H9 (cell line): ENCODE results near the gene SNAPC5. TPM values are rescaled to one million over a fixed set of nuclear protein-coding genes. Genes with fewer than 3 reads are reported as not detected.

Source experiments
- DNase-seq: peaks from one replicate; pipeline ENCODE4 v3.0.0-alpha.2; 2017
- H2AFZ ChIP-seq: one replicate; pipeline ENCODE4 v1.6.1; 2013; ENCODE audit warnings: mild to moderate bottlenecking, low read length, control low read depth, moderate library complexity
- H2AK5ac ChIP-seq: 2 replicates; pipeline ENCODE4 v1.6.1; 2013; ENCODE audit warnings: low read length, control low read depth, mixed read lengths; ENCODE audit not compliant: insufficient read length
- H2BK120ac ChIP-seq: one replicate; pipeline ENCODE4 v1.6.1; 2013; ENCODE audit warnings: low read depth, mild to moderate bottlenecking, low read length, control low read depth, inconsistent platforms; ENCODE audit not compliant: poor library complexity, severe bottlenecking
- H2BK12ac ChIP-seq: 2 replicates; pipeline ENCODE4 v1.6.1; 2013; ENCODE audit warnings: low read length, control low read depth, mixed read lengths, low read depth; ENCODE audit not compliant: insufficient read length
- H2BK15ac ChIP-seq: 2 replicates; pipeline ENCODE4 v1.6.1; 2013; ENCODE audit warnings: low read depth, low read length, control low read depth
- H2BK20ac ChIP-seq: one replicate; pipeline ENCODE4 v1.6.1; 2013; ENCODE audit warnings: low read depth, mild to moderate bottlenecking, low read length, control low read depth, inconsistent platforms; ENCODE audit not compliant: poor library complexity, severe bottlenecking
- H2BK5ac ChIP-seq: 2 replicates; pipeline ENCODE4 v1.6.1; 2013; ENCODE audit warnings: low read length, control low read depth, mixed read lengths; ENCODE audit not compliant: insufficient read length
- H3K14ac ChIP-seq: 2 replicates; pipeline ENCODE4 v1.6.1; 2013; ENCODE audit warnings: low read length, control low read depth; ENCODE audit not compliant: insufficient read depth
- H3K18ac ChIP-seq: 2 replicates; pipeline ENCODE4 v1.6.1; 2013; ENCODE audit warnings: low read depth, mild to moderate bottlenecking, mixed read lengths, low read length, control low read depth; ENCODE audit not compliant: insufficient read length
- H3K23ac ChIP-seq: 2 replicates; pipeline ENCODE4 v1.6.1; 2013; ENCODE audit warnings: low read length, control low read depth, mixed read lengths, low read depth; ENCODE audit not compliant: insufficient read length
- H3K23me2 ChIP-seq: 2 replicates; pipeline ENCODE4 v1.6.1; 2013; ENCODE audit warnings: low read depth, mild to moderate bottlenecking, mixed read lengths, low read length, control low read depth; ENCODE audit not compliant: insufficient read length, poor library complexity, severe bottlenecking
- H3K27ac ChIP-seq: 2 replicates; pipeline ENCODE4 v1.5.1; 2013; ENCODE audit warnings: low read length, control low read depth, mixed read lengths, low read depth; ENCODE audit not compliant: insufficient read length
- H3K27me3 ChIP-seq: 2 replicates; pipeline ENCODE4 v1.6.1; 2013; ENCODE audit warnings: low read length, control low read depth, inconsistent platforms; ENCODE audit not compliant: insufficient read depth
- H3K4ac ChIP-seq: 2 replicates; pipeline ENCODE4 v1.6.1; 2013; ENCODE audit warnings: low read depth, mild to moderate bottlenecking, control low read depth, inconsistent platforms, low read length, moderate library complexity
- H3K4me1 ChIP-seq: 2 replicates; pipeline ENCODE4 v1.6.1; 2013; ENCODE audit warnings: low read length, control low read depth, inconsistent platforms; ENCODE audit not compliant: insufficient read depth
- H3K4me2 ChIP-seq: 2 replicates; pipeline ENCODE4 v1.6.1; 2013; ENCODE audit warnings: low read length, control low read depth, mixed read lengths; ENCODE audit not compliant: insufficient read length, insufficient read depth
- H3K56ac ChIP-seq: 2 replicates; pipeline ENCODE4 v1.6.1; 2013; ENCODE audit warnings: low read depth, mild to moderate bottlenecking, mixed read lengths, low read length, control low read depth; ENCODE audit not compliant: insufficient read length
- H3K79me1 ChIP-seq: 2 replicates; pipeline ENCODE4 v1.6.1; 2013; ENCODE audit warnings: low read depth, mild to moderate bottlenecking, moderate library complexity, low read length, control low read depth, inconsistent platforms; ENCODE audit not compliant: insufficient read depth, poor library complexity, severe bottlenecking
- H3K79me2 ChIP-seq: 2 replicates; pipeline ENCODE4 v1.6.1; 2013; ENCODE audit warnings: low read length, control low read depth, inconsistent platforms; ENCODE audit not compliant: insufficient read depth
- H3K9ac ChIP-seq: 2 replicates; pipeline ENCODE4 v1.6.1; 2013; ENCODE audit warnings: low read length, control low read depth, mixed read lengths; ENCODE audit not compliant: insufficient read length; ENCODE audit errors: extremely low read depth
- H3K9me3 ChIP-seq: one replicate; pipeline ENCODE4 v1.6.1; 2013; ENCODE audit warnings: low read depth, low read length, inconsistent platforms; ENCODE audit not compliant: control insufficient read depth
- H3T11ph ChIP-seq: one replicate; pipeline ENCODE4 v1.6.1; 2013; ENCODE audit warnings: mild to moderate bottlenecking, low read length, control low read depth, inconsistent platforms
- H4K20me1 ChIP-seq: one replicate; pipeline ENCODE4 v1.6.1; 2013; ENCODE audit not compliant: control insufficient read depth, insufficient read length, insufficient read depth
- H4K5ac ChIP-seq: 2 replicates; pipeline ENCODE4 v1.6.1; 2013; ENCODE audit warnings: low read depth, mild to moderate bottlenecking, mixed read lengths, low read length, control low read depth; ENCODE audit not compliant: insufficient read length
- H4K8ac ChIP-seq: replicated peaks from 2 replicates; pipeline ENCODE4 v1.6.1; 2013; ENCODE audit warnings: low read length, control low read depth, mixed read lengths, low read depth; ENCODE audit not compliant: insufficient read length
- H4K91ac ChIP-seq: 2 replicates; pipeline ENCODE4 v1.6.1; 2013; ENCODE audit warnings: low read depth, mild to moderate bottlenecking, moderate library complexity, mixed read lengths, low read length, control low read depth; ENCODE audit not compliant: insufficient read length
- H3K27ac Mint-ChIP-seq, 3 experiments: 2 replicates in 2 of 3; 3 replicates in 1 of 3; pipeline ENCODE4 v1.8.0; 2020 to 2021; ENCODE audit warnings: mixed read lengths in 3 of 3, mild to moderate bottlenecking in 1 of 3, moderate library complexity in 1 of 3
- H3K27me3 Mint-ChIP-seq: 2 replicates; pipeline ENCODE4 v1.8.0; 2021; ENCODE audit warnings: low read depth, mild to moderate bottlenecking, moderate library complexity, mixed read lengths
- H3K36me3 Mint-ChIP-seq, 3 experiments: 2 replicates in 2 of 3; 3 replicates in 1 of 3; pipeline ENCODE4 v1.8.0; 2020 to 2021; ENCODE audit warnings: low read depth in 3 of 3, mixed read lengths in 3 of 3; ENCODE audit not compliant: insufficient read depth in 1 of 3
- H3K4me1 Mint-ChIP-seq, 2 experiments: 2 replicates each; pipeline ENCODE4 v1.8.0; 2020; ENCODE audit warnings: mixed read lengths in 2 of 2
- H3K4me3 Mint-ChIP-seq, 2 experiments: 2 replicates in 1 of 2; 3 replicates in 1 of 2; pipeline ENCODE4 v1.8.0; 2020 to 2021; ENCODE audit warnings: mild to moderate bottlenecking in 2 of 2, mixed read lengths in 2 of 2, moderate library complexity in 1 of 2
- H3K9me3 Mint-ChIP-seq, 2 experiments: 2 replicates in 1 of 2; 3 replicates in 1 of 2; pipeline ENCODE4 v1.8.0; 2020; ENCODE audit warnings: mild to moderate bottlenecking in 2 of 2, mixed read lengths in 2 of 2, moderate library complexity in 1 of 2
- CTCF ChIP-seq: fragments of 200-600 bp; sonication (generic); conservative IDR thresholded peaks from 3 replicates; pipeline ENCODE4 v1.8.0; 2021; ENCODE audit warnings: antibody characterized with exemption, mild to moderate bottlenecking
- WGBS: extraction: QIAGEN DNeasy Blood & Tissue Kit; methylation state at CpG from one replicate; pipeline ENCODE4 v1.1.7; 2013; ENCODE audit warnings: missing lambda C conversion rate, low lambda C conversion rate, mixed read lengths; ENCODE audit not compliant: insufficient read length; ENCODE audit errors: extremely low coverage; 5-methylcytosine and 5-hydroxymethylcytosine counted together
- total RNA-seq: library from RNA; stranded (reverse); gene quantifications from 2 replicates; pipeline ENCODE4 v1.2.1, GENCODE V29; 2021

Gene SNAPC5
- total RNA-seq, 1 experiment from 2014 or later, result 28.9 TPM

GRCh38 chr15:66545255-66545654 is 47.7 kb upstream of the SNAPC5 start:
- no peaks in the 10 kb centered on the region for H3K27me3 ChIP-seq
- no peak overlapping the region for H3K14ac ChIP-seq
- H2BK15ac ChIP-seq, result no peak overlapping the region
- no peaks in the 10 kb centered on the region for H3K79me1 ChIP-seq
- no peak overlapping the region for H3K27ac ChIP-seq
- Mint-ChIP-seq H3K27ac (no peak overlapping the region), H3K4me3 (no peak overlapping the region), H3K27me3 (no peaks in the 10 kb centered on the region), H3K4me1 (no peaks in the 10 kb centered on the region), H3K9me3 (no peaks in the 10 kb centered on the region; a peak in 1 of 5 replicates), H3K36me3 (peaks cover 17 to 50% (median 45%) of the 10 kb centered on the region in 3 experiments; a peak in 6 of 7 replicates)
- no peak overlapping the region for H3K9ac ChIP-seq
- H2BK20ac ChIP-seq, result no peak overlapping the region
- no peak overlapping the region for H4K5ac ChIP-seq
- no peak overlapping the region for H3K23ac ChIP-seq
- H3T11ph ChIP-seq, result no peak overlapping the region
- H2AFZ ChIP-seq, result no peak overlapping the region
- no peaks in the 10 kb centered on the region for H3K9me3 ChIP-seq
- no peaks in the 10 kb centered on the region for H3K4me1 ChIP-seq
- TF ChIP-seq CTCF, result no peak
- H3K4ac ChIP-seq, result no peak overlapping the region
- H2BK120ac ChIP-seq, result no peak overlapping the region
- H4K20me1 ChIP-seq, result no peaks in the 10 kb centered on the region
- WGBS, result no CpG with 5 or more reads among the region's 1 CpG
- no peak overlapping the region for H2BK12ac ChIP-seq
- no peaks in the 10 kb centered on the region for H3K79me2 ChIP-seq
- H3K23me2 ChIP-seq, result no peaks in the 10 kb centered on the region
- H3K56ac ChIP-seq, result no peak overlapping the region
- no peak overlapping the region for H2AK5ac ChIP-seq
- H2BK5ac ChIP-seq, result no peak overlapping the region
- no peak overlapping the region for H3K4me2 ChIP-seq
- H3K18ac ChIP-seq, result no peak overlapping the region
- no peak overlapping the region for H4K91ac ChIP-seq
- no peak overlapping the region for H4K8ac ChIP-seq
- no peak for DNase-seq
